GM13977 (cell line): ENCODE data around the gene TOP2A.

Experiments used
- DNase-seq: peaks from one replicate; pipeline ENCODE4 v3.0.0; 2012; ENCODE audit warnings: low spot score
- in situ Hi-C: fragments of 300-500 bp; cut with MboI; formaldehyde crosslinking; loops from one replicate; pipeline ENCODE4 v1.12.0; 2022; ENCODE audit warnings: low sequenced_read_pairs, low pct_unique_long_range_greater_than_20kb, mixed read lengths, inconsistent platforms; ENCODE audit not compliant: unreplicated experiment
- TF ChIP-seq, protein P1 (sequence below): IDR thresholded peaks from 2 replicates; pipeline ENCODE4 v1.5.1; 2012; ENCODE audit warnings: mild to moderate bottlenecking, control low read depth; ENCODE audit not compliant: insufficient read depth; ENCODE audit errors: extremely low read depth, missing control alignments

The TOP2A gene

GRCh38 chr17:40358323-40359038 is 59.2 kb downstream of the TOP2A start:
- TF ChIP-seq, protein P1, sequence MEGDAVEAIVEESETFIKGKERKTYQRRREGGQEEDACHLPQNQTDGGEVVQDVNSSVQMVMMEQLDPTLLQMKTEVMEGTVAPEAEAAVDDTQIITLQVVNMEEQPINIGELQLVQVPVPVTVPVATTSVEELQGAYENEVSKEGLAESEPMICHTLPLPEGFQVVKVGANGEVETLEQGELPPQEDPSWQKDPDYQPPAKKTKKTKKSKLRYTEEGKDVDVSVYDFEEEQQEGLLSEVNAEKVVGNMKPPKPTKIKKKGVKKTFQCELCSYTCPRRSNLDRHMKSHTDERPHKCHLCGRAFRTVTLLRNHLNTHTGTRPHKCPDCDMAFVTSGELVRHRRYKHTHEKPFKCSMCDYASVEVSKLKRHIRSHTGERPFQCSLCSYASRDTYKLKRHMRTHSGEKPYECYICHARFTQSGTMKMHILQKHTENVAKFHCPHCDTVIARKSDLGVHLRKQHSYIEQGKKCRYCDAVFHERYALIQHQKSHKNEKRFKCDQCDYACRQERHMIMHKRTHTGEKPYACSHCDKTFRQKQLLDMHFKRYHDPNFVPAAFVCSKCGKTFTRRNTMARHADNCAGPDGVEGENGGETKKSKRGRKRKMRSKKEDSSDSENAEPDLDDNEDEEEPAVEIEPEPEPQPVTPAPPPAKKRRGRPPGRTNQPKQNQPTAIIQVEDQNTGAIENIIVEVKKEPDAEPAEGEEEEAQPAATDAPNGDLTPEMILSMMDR: peak; percentile 94
- DNase-seq: peak; percentile 95
- in situ Hi-C loops: loop anchor here (10.0 kb wide), 1 partner anchor 154 kb away; no protein-coding TSS in a partner anchor

DNA sequence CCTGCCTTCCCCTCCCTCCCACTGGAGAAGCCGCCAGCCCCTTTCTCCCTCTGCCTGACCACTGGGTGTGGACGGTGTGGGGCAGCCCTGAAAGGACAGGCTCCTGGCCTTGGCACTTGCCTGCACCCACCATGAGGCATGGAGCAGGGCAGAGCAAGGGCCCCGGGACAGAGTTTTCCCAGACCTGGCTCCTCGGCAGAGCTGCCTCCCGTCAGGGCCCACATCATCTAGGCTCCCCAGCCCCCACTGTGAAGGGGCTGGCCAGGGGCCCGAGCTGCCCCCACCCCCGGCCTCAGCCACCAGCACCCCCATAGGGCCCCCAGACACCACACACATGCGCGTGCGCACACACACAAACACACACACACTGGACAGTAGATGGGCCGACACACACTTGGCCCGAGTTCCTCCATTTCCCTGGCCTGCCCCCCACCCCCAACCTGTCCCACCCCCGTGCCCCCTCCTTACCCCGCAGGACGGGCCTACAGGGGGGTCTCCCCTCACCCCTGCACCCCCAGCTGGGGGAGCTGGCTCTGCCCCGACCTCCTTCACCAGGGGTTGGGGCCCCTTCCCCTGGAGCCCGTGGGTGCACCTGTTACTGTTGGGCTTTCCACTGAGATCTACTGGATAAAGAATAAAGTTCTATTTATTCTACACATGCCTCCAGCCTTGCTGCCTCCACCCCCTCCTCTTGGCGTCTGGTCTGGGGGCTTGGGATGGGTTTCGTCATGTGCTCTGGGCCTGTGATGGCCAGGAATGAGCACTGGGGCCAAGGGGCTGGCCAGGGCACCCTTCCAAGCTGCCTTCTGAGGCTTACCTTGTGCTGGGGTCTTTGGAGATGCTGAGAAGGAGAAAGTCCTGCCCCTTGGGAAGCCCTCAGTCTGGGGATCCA is 60.5 kb downstream of the TOP2A start:
- in situ Hi-C loops: loop anchor here (10.0 kb wide), 1 partner anchor 152 kb away; no protein-coding TSS in a partner anchor
- TF ChIP-seq, protein P1: no peak
- no peak for DNase-seq

DNA sequence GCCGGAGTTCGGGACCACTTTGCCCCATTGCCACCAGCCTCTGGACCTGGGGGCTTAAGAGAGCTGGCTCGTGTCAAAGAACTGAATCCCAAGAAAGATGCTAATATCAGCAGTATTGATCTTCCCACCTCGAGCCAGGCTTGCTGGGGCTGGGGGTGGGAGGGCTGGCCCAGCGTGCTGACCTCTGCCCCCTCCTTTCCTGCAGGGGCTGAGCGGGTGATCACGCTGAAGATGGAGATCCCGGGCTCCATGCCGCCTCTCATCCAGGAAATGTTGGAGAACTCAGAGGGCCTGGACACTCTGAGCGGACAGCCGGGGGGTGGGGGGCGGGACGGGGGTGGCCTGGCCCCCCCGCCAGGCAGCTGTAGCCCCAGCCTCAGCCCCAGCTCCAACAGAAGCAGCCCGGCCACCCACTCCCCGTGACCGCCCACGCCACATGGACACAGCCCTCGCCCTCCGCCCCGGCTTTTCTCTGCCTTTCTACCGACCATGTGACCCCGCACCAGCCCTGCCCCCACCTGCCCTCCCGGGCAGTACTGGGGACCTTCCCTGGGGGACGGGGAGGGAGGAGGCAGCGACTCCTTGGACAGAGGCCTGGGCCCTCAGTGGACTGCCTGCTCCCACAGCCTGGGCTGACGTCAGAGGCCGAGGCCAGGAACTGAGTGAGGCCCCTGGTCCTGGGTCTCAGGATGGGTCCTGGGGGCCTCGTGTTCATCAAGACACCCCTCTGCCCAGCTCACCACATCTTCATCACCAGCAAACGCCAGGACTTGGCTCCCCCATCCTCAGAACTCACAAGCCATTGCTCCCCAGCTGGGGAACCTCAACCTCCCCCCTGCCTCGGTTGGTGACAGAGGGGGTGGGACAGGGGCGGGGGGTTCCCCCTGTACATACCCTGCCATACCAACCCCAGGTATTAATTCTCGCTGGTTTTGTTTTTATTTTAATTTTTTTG is 61.6 kb downstream of the TOP2A start:
- no peak for DNase-seq
- in situ Hi-C loops: loop anchor here (10.0 kb wide), 1 partner anchor 151 kb away; no protein-coding TSS in a partner anchor
- TF ChIP-seq, protein P1: no peak

GRCh38 chr17:40355123-40355803 is 62.4 kb downstream of the TOP2A start:
- in situ Hi-C loops: loop anchor here (10.0 kb wide), 1 partner anchor 150 kb away; no protein-coding TSS in a partner anchor
- peak; percentile 91 for DNase-seq

GRCh38 chr17:40354221-40355122 is 63.2 kb downstream of the TOP2A start:
- DNase-seq: no peak
- in situ Hi-C loops: loop anchor here (5.0 to 10.0 kb wide), 2 partner anchors 52 to 150 kb away; no protein-coding TSS in a partner anchor
- TF ChIP-seq, protein P1: no peak

More at GRCh38 chr17:40355123-40355803, 62.4 kb downstream of the TOP2A start:
- TF ChIP-seq, protein P1: peak; percentile 97
